ENCODE measurements around the gene SLC1A1.
A peak's percentile ranks its signal among the peaks of the same experiment; 100 is the strongest.

SLC1A1 gene

DNA sequence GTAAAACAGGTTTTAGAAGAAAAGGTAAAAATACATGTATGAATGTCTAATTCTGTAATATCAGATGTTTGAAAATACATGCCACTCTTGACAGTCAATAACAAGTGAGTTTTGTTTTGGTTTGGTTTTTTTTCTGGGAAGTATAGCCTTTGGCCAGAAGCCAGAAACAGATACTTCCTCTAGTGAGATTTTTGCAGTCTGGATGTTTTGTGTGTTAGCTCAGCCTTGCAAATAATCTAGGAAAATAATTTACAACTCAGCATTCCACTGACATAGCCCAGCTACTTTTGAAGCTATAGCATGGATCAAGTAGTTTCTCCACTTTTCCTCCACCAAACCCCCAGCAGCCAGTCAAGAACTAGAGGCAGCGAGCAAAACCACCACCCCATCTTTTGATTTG is 56.7 kb downstream of the SLC1A1 start:
- DNase-seq, result no peak

- DNase-seq, result peak; percentile 21
Measured at GRCh38 chr9:4548811-4549725, 58.8 kb downstream of the SLC1A1 start.

GRCh38 chr9:4549751-4550295 is 59.6 kb downstream of the SLC1A1 start:
- no peak for DNase-seq

DNA sequence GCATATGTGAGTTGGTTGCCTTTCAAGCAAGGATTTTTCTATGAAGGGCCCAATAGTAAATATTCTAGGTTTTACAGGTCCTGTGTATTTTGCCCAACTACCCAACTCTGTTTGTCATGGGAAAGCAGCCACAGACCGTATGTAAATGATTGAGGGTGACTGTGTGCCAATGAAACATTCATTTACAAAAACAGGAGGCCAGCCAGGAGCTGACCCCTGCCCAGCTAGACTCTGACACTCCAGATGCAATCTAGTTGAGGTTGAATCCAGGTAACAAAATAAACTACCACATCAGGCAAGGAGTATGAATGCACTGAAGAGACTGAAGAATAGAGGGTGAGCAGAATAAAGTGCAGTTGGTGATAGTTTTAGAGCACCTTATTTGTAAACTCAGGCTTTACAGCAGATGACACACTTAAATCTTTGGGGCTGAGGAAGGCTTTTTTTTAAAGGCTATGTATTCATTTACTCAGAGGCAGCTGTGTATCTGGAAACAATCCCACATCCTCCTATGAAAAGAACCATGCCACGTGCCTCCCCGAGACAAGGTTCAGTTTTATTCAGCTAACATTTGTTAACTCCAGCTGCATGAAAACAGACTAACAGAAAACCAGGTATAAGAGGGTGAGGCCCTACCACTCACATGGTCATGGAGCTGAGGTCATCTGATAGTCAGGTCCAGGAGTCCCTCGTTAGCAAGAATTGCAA is 60.7 kb downstream of the SLC1A1 start:
- DNase-seq, result no peak

GRCh38 chr9:4553951-4554381 is 63.7 kb downstream of the SLC1A1 start:
- no peak for DNase-seq

DNA sequence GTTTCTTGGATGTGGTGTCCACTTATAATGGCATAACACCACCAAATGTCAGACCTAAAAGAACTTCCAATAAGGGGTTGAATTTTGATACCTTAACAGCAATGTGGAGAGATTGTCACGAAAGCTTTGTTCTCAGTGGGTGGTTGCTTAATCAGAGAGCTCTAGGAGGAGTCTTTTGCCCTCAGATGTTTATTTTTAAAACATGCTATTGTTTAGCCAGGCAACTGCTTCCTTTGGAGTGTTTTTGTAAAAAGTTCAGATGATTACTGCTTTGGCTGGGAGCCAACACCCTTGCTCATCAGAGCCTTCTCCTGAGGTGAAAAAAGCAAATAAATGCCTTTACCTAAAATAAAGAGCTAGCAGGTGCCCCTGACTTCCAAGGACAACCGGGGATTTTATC is 65.0 kb downstream of the SLC1A1 start:
- no peak for DNase-seq

GRCh38 chr9:4558371-4558998 is 68.2 kb downstream of the SLC1A1 start:
- DNase-seq, result no peak

GRCh38 chr9:4559261-4560182 is 69.3 kb downstream of the SLC1A1 start:
- no peak for DNase-seq

- no peak for DNase-seq
Measured at GRCh38 chr9:4563105-4563504, 72.8 kb downstream of the SLC1A1 start.

DNA sequence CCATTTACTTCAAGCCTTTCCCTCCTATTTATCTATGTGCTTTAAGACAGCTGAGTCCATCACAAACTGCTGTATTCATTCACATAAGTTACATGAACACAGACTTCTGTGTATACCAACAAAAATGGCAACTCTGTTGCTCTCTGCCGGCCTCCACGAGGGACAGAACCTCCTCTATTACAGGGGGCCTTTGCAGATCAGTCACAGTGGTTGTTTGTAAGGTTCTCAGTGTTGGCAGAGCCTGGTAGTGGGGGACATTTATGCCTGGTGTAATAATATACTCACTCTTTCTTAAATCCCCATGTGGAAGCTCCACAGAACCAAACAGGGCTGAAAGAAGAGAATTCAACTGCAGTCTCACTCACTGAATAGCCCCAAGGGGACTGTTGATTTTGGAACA is 76.5 kb downstream of the SLC1A1 start:
- no peak for DNase-seq

DNA sequence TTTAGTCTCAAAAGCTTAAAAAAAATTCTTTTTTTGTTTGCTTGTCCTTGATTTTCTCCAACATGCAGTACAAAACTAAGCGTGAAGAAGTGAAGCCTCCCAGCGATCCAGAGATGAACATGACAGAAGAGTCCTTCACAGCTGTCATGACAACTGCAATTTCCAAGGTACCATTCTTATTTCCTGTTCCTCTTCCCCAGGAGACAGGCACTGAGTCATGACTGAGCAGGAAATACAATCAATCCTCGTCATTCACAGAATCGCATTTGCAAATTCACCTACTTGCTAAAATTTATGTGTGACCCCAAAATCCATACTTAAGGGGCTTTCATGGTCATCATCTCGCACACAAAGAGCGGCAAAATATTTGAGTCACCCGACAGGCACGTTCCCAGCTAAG is 77.3 kb downstream of the SLC1A1 start:
- DNase-seq, result no peak

DNA sequence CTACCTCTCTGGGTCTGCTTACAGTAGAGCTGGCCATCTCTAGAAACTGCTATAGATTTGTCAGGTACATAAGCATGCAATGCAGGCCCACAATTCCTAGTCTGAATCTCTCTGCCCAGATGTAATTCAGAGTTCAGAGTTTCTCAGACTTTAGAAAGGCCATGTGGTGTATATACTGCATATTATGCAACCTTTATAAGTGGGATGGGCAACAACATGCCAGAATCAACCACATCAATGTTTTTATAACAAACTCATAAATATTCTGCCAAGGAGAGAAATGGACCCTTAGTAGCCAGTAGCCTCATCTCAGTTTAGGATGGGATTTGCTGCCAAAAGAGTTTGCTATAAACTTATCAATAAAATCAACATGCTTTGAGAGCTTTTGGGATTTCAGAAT is 78.8 kb downstream of the SLC1A1 start:
- DNase-seq, result no peak

DNA sequence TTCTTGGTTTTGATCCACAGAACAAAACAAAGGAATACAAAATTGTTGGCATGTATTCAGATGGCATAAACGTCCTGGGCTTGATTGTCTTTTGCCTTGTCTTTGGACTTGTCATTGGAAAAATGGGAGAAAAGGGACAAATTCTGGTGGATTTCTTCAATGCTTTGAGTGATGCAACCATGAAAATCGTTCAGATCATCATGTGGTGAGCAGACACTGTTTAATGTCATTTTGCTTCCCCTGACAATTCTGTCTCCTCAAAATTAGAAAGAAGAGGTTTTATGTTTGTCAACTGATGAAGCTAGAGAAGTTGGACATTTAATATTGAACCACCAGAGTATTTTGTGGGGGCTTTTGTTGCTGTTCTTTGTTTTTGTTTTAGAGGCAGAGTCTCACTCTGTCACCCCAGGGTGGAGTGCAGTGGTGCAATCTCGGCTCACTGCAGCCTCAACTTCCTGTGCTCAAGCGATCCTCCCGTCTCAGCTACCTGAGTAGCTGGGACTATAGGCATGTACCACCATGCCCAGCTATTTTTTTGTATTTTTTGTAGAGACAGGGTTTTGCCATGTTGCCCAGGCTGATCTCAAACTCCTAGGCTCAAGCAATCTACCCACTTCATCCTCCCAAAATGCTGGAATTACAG is 82.0 kb downstream of the SLC1A1 start:
- DNase-seq, result peak; percentile 16

DNA sequence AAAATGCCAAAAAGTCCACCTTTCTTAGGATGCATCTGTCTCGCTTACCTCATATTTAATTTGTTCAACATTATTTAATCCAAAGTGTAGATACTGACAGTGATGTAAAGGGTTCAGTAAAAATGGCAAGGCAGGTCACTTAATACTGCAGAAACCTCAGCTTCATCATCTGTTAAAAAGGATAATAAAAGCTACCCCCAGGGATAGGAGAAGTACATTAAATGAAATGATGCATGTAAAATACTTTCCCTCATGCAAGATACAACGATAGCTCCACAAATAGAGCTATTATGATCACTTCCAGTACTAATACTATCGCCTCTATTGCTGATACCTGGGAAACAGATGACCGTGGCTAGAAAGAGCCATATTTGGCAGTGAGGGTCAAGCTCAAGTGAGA is 82.9 kb downstream of the SLC1A1 start:
- DNase-seq, result no peak

DNA sequence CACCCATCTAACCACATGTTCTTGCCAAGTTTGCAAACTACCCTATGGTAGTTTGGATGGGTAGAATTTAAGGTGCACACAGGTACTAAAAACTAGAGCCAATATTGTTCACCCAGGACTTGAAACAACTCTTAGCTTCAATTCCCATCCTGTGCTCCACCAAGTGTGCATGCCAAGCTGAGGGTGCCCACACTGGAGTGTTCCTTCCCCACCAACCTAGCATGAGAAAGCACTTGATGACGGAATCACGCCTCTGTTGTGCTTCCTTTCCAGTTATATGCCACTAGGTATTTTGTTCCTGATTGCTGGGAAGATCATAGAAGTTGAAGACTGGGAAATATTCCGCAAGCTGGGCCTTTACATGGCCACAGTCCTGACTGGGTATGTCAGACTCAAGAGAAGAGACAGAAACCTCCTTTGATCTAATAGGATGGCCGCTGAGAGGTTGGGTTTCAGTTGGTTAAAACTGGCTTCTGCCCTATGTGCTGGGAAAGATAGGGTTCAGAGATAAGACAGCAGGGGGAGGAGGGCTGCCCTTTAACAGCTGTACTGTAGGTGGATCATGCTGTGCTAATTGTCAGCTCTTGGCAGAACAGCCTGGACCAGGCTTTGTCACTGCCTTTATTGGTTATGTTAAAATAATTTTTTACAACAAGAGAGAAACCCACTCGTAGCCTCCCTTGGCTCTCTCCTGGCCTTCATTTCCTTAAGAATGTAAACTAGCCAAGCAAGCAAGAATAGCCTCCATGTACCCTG is 83.5 kb downstream of the SLC1A1 start:
- DNase-seq, result no peak

- peak; percentile 8 for DNase-seq
Measured at GRCh38 chr9:4574657-4575243, 84.5 kb downstream of the SLC1A1 start.

- DNase-seq, result no peak
Measured at GRCh38 chr9:4575997-4576396, 85.7 kb downstream of the SLC1A1 start.

DNA sequence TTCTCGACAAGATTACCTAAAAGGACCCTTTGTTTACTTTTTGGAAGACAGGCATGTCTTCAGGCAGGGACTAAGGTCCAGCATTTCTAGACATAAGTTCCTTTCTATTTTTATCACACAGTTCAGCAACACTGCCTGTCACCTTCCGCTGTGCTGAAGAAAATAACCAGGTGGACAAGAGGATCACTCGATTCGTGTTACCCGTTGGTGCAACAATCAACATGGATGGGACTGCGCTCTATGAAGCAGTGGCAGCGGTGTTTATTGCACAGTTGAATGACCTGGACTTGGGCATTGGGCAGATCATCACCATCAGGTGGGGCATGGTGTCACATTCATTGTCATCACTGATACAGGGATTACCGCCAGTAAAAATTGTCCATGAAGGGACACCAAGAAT is 86.2 kb downstream of the SLC1A1 start:
- no peak for DNase-seq

DNA sequence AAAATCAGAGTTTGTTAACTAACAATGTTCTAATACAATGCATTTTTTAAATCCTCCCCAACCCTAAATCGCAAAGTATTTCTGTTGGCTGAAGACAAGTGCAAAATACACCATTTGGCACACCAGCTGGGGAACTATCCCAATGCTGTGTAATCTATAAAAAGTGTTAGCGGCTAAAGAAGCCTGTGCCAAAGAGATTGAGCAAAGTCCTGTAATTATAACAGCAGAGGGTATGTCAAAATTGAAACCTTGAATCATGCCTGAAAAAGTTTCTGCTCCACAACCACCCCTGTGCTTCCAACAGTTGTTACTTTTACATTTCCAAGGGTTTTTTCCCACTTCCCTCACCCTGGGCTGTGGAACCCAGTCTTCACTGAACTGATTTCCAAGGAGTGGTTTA is 88.7 kb downstream of the SLC1A1 start:
- no peak for DNase-seq

- DNase-seq, result no peak
Measured at GRCh38 chr9:4581035-4581760, 90.9 kb downstream of the SLC1A1 start.

Data from stimulated activated CD4-positive, alpha-beta T cell treated with anti-CD3 and anti-CD28 coated beads, Interleukin-15, amount 100 ng/mL, for 24 hours (primary cell).